HepG2 (cell line): ENCODE results near the gene KHNYN. TPM values are rescaled to one million over a fixed set of nuclear protein-coding genes. Genes with fewer than 3 reads are reported as not detected.

Experiments
- ARNT ChIP-seq: fragments of 450-650 bp; IDR thresholded peaks from 2 replicates; pipeline ENCODE4 v1.6.1; 2017
- CSRNP1 ChIP-seq: sonication (generic); formaldehyde crosslinking; IDR thresholded peaks from 2 replicates; pipeline ENCODE4 v1.8.1; 2023; ENCODE audit warnings: mild to moderate bottlenecking, missing genetic modification reagents
- EHMT2 ChIP-seq: fragments of 200-600 bp; sonication (generic); IDR thresholded peaks from 2 replicates; pipeline ENCODE4 v1.7.0; 2017; ENCODE audit warnings: antibody characterized with exemption, low read depth, low read length, borderline replicate concordance
- HOXA5 ChIP-seq: sonication (generic); formaldehyde crosslinking; IDR thresholded peaks from 2 replicates; pipeline ENCODE4 v1.4.0; 2020; ENCODE audit warnings: missing genetic modification reagents
- IRF2 ChIP-seq: IDR thresholded peaks from 2 replicates; pipeline ENCODE4 v1.6.1; 2018; ENCODE audit warnings: missing genetic modification reagents, missing compliant biosample characterization
- JUN ChIP-seq: sonication (generic); formaldehyde crosslinking; IDR thresholded peaks from 2 replicates; pipeline ENCODE4 v1.4.0; 2020; ENCODE audit warnings: mild to moderate bottlenecking, missing genetic modification reagents
- MTA1 ChIP-seq: sonication (generic); formaldehyde crosslinking; IDR thresholded peaks from 2 replicates; pipeline ENCODE4 v1.4.0; 2020; ENCODE audit warnings: missing genetic modification reagents, mild to moderate bottlenecking, borderline replicate concordance
- MTF2 ChIP-seq: sonication (generic); formaldehyde crosslinking; IDR thresholded peaks from 2 replicates; pipeline ENCODE4 v1.5.0; 2020; ENCODE audit warnings: missing genetic modification reagents, borderline replicate concordance
- NFRKB ChIP-seq: fragments of 450-650 bp; IDR thresholded peaks from 2 replicates; pipeline ENCODE4 v1.6.1; 2017
- NR2F2 ChIP-seq: IDR thresholded peaks from 2 replicates; pipeline ENCODE4 v1.6.1; 2012; ENCODE audit warnings: low read depth, inconsistent platforms, borderline replicate concordance
- NRL ChIP-seq: sonication (generic); formaldehyde crosslinking; IDR thresholded peaks from 2 replicates; pipeline ENCODE4 v1.5.0; 2020; ENCODE audit warnings: missing genetic modification reagents, mild to moderate bottlenecking, moderate library complexity, borderline replicate concordance
- PTBP1 ChIP-seq: fragments of 200-400 bp; formaldehyde crosslinking; IDR thresholded peaks from 2 replicates; pipeline ENCODE4 v1.6.1; 2018; ENCODE audit warnings: low read length, low read depth; ENCODE audit not compliant: poor library complexity, severe bottlenecking
- TCF7L2 ChIP-seq: IDR thresholded peaks from 2 replicates; pipeline ENCODE4 v1.6.1; 2011; ENCODE audit warnings: mild to moderate bottlenecking, low read depth, low read length, moderate library complexity
- ZNF552 ChIP-seq: sonication (generic); formaldehyde crosslinking; IDR thresholded peaks from 2 replicates; pipeline ENCODE4 v1.9.0; 2022; ENCODE audit warnings: missing genetic modification reagents, mild to moderate bottlenecking, borderline replicate concordance
- ZNF558 ChIP-seq: sonication (generic); formaldehyde crosslinking; IDR thresholded peaks from 2 replicates; pipeline ENCODE4 v1.9.0; 2022; ENCODE audit warnings: mild to moderate bottlenecking, missing genetic modification reagents, borderline replicate concordance
- ZNF564 ChIP-seq: sonication (generic); formaldehyde crosslinking; IDR thresholded peaks from 2 replicates; pipeline ENCODE4 v1.8.1; 2023; ENCODE audit warnings: mild to moderate bottlenecking, missing genetic modification reagents
- ZNF576 ChIP-seq: sonication (generic); formaldehyde crosslinking; IDR thresholded peaks from 2 replicates; pipeline ENCODE4 v1.4.0; 2020; ENCODE audit warnings: mild to moderate bottlenecking, missing genetic modification reagents
- ZNF615 ChIP-seq: sonication (generic); formaldehyde crosslinking; IDR thresholded peaks from 2 replicates; pipeline ENCODE4 v1.5.0; 2020; ENCODE audit warnings: mild to moderate bottlenecking, missing genetic modification reagents, borderline replicate concordance
- ZNF629 ChIP-seq: sonication (generic); formaldehyde crosslinking; conservative IDR thresholded peaks from 2 replicates; pipeline ENCODE4 v1.5.0; 2020; ENCODE audit warnings: missing genetic modification reagents
- ZNF776 ChIP-seq: sonication (generic); formaldehyde crosslinking; IDR thresholded peaks from 2 replicates; pipeline ENCODE4 v1.4.0; 2020; ENCODE audit warnings: mild to moderate bottlenecking, missing genetic modification reagents
- ZZZ3 ChIP-seq: sonication (generic); formaldehyde crosslinking; IDR thresholded peaks from 2 replicates; pipeline ENCODE4 v1.4.0; 2020; ENCODE audit warnings: missing genetic modification reagents, mild to moderate bottlenecking, borderline replicate concordance
- polyA plus RNA-seq, 8 experiments: library from polyadenylated mRNA; depleted of rRNA in 3 of 8; stranded (reverse) in 7 of 8; unstranded in 1 of 8; fragments of >200 nt; fragmentation: Illumina TruSeq in 4 of 8; extraction: Trizol in 4 of 8; gene quantifications; 2 replicates each; pipeline versions ENCODE4 v1.2.1 to v1.2.3, GENCODE V29; 2011 to 2016; ENCODE audit warnings: low read depth in 4 of 8, missing spikeins in 1 of 8, mixed read lengths in 1 of 8; ENCODE audit not compliant: insufficient read depth in 1 of 8
- total RNA-seq, 5 experiments: library from RNA; depleted of rRNA; stranded (reverse); fragments of >200 nt; fragmentation: Illumina TruSeq; extraction: Trizol; gene quantifications; 2 replicates each; pipeline ENCODE4 v1.2.3, GENCODE V29; 2016; ENCODE audit warnings: low read depth in 1 of 5
- TF ChIP-seq, protein P1 (sequence below), 2 experiments: sonication (generic) in 1 of 2; formaldehyde crosslinking in 1 of 2; IDR thresholded peaks; 2 replicates each; pipeline versions ENCODE4 v1.4.0 to v1.6.1; 2016 to 2020; ENCODE audit warnings: borderline replicate concordance in 1 of 2, low read depth in 1 of 2, mild to moderate bottlenecking in 1 of 2, missing genetic modification reagents in 1 of 2

KHNYN gene
- total and polyA plus RNA-seq, 2 of the 13 experiments (the other 11 are each of a cell fraction or from before 2014, with no cell fraction given) = 52.8 to 75.7 TPM

GRCh38 chr14:24437020-24437735, 7.4 kb downstream of the KHNYN start (continued):
- TF ChIP-seq ZZZ3 (CRISPR knock-in tag) (no peak), ZNF615 (CRISPR knock-in tag) (no peak), IRF2 (0 out of 2 replicates have a peak, but pooled peaks have one; percentile 28), ARNT (no peak), NR2F2 (no peak), NRL (peak; percentile 85; the same call in 1 of the 2 replicates), JUN (no peak), ZNF552 (CRISPR knock-in tag) (no peak), ZNF564 (no peak), MTA1 (CRISPR knock-in tag) (peak; percentile 45; the same call in 1 of the 2 replicates), EHMT2 (no peak), ZNF558 (no peak), PTBP1 (peak; percentile 58), ZNF576 (CRISPR knock-in tag) (0 out of 2 replicates have a peak, but pooled peaks have one; percentile 10), HOXA5 (no peak), TCF7L2 (no peak), NFRKB (no peak), ZNF629 (no peak), CSRNP1 (CRISPR knock-in tag) (no peak; the same call in 1 of the 2 replicates), ZNF776 (CRISPR knock-in tag) (0 out of 2 replicates have a peak, but pooled peaks have one; percentile 29), MTF2 (CRISPR knock-in tag) (no peak)
- TF ChIP-seq, protein P1, sequence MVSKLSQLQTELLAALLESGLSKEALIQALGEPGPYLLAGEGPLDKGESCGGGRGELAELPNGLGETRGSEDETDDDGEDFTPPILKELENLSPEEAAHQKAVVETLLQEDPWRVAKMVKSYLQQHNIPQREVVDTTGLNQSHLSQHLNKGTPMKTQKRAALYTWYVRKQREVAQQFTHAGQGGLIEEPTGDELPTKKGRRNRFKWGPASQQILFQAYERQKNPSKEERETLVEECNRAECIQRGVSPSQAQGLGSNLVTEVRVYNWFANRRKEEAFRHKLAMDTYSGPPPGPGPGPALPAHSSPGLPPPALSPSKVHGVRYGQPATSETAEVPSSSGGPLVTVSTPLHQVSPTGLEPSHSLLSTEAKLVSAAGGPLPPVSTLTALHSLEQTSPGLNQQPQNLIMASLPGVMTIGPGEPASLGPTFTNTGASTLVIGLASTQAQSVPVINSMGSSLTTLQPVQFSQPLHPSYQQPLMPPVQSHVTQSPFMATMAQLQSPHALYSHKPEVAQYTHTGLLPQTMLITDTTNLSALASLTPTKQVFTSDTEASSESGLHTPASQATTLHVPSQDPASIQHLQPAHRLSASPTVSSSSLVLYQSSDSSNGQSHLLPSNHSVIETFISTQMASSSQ (IDR thresholded peaks at IDR 0.05; ENCODE audit: low read depth) = no peak
- TF ChIP-seq, protein P1 (CRISPR knock-in tag; IDR thresholded peaks at IDR 0.05; ENCODE audit: borderline replicate concordance) = no peak
